Lower lobe of right lung (tissue), 2 donors: Measurements from ENCODE around the gene UBASH3B. TPM values are rescaled to one million over a fixed set of nuclear protein-coding genes. Genes with fewer than 3 reads are reported as not detected.
"Not testable (repeated sequence)": the region's sequence is repeated elsewhere in the genome, so short reads cannot be mapped to it uniquely, and the experiment has no call there.

ENCODE experiments used
- ATAC-seq, 2 donors: fragments of 200-7000 bp; cut with Tn5 transposase; one replicate each; pipeline ENCODE4 v1.9.1; 2020 to 2022; ENCODE audit warnings: mild to moderate bottlenecking in 2 of 2, moderate library complexity in 2 of 2
- DNase-seq: peaks from one replicate; pipeline ENCODE4 v3.0.0-alpha.2; 2020
- H3K27ac ChIP-seq: fragments of 200-600 bp; one replicate; pipeline ENCODE4 v1.8.0; 2022
- H3K27me3 ChIP-seq: fragments of 200-600 bp; one replicate; pipeline ENCODE4 v1.8.0; 2022; ENCODE audit warnings: low read depth
- H3K36me3 ChIP-seq: fragments of 200-600 bp; one replicate; pipeline ENCODE4 v1.8.0; 2022; ENCODE audit warnings: mild to moderate bottlenecking
- H3K4me1 ChIP-seq: fragments of 200-600 bp; one replicate; pipeline ENCODE4 v1.8.0; 2022
- H3K4me3 ChIP-seq: fragments of 200-600 bp; one replicate; pipeline ENCODE4 v1.8.0; 2022; ENCODE audit warnings: mild to moderate bottlenecking
- H3K9me3 ChIP-seq: fragments of 200-600 bp; one replicate; pipeline ENCODE4 v1.8.0; 2022
- intact Hi-C: fragments of 100-400 bp; cut with DNase I; formaldehyde crosslinking; loops from one replicate; pipeline ENCODE4 v1.11.0; 2022
- total RNA-seq: library from RNA; stranded (reverse); fragmentation: NEBNext Ultra II Directional; extraction: Animal tissue kit (Norgen Biotek cat#: 25700); gene quantifications from one replicate; pipeline ENCODE4 v1.2.1, GENCODE V29; 2021
- TF ChIP-seq, protein P1 (sequence below): fragments of 200-600 bp; IDR thresholded peaks from one replicate; pipeline ENCODE4 v1.8.0; 2022; ENCODE audit warnings: antibody characterized with exemption, mild to moderate bottlenecking
- donor health status: DM: no; HTN: yes; CAD: no; lungs with severe emphysema.

The UBASH3B gene
- total RNA-seq, 1 donor from 2014 or later: 64.7 TPM

DNA sequence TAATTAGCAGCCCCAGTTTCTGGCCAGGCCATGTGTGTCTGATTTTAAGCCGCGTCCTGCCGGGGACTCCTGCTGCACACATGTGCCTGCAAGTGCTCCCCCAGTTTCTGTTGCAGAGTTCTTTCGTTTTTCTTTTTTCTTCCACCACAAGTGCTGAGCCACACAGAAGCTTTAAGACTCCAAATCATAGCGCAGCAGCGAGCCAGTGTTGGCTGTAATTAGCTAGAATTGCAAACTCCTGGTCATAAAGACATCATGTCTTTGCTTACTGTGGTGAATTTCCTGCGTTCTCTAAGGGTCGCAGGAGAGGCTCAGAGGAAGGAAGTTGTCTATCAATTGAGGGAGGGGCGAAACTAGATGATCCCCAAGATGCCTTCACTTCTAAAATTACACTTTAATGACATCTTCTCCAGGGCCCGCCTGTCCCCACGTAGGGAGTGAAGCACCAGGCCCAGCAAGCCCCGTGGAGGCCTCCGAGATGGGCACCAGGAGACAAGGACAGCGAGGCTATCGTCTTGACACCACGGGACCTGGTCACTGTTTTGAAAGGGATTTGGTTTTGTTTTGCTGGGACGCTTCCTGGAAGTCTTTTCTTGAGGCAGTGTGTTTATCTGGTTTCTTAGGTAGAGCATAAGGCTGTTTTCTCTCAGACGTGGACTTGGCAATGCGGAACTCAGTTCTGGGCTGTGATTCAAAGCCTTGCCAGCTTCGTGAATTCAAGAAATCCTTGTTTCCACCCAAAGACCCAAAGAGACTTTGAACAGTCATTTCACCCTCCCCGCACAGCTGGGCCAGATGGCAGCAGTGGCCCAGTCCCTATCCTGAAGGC lies 71.8 kb downstream of the UBASH3B start:
- Histone ChIP-seq H3K27me3 (no peaks in the 10 kb centered on the region), H3K36me3 (no peaks in the 10 kb centered on the region), H3K4me3 (peak overlapping the region; percentile 7), H3K9me3 (no peaks in the 10 kb centered on the region), H3K4me1 (peaks cover 32% of the 10 kb centered on the region), H3K27ac (peak overlapping the region; percentile 73)
- peak in 1 of 2 donors; percentile 27 for ATAC-seq
- TF ChIP-seq, protein P1, sequence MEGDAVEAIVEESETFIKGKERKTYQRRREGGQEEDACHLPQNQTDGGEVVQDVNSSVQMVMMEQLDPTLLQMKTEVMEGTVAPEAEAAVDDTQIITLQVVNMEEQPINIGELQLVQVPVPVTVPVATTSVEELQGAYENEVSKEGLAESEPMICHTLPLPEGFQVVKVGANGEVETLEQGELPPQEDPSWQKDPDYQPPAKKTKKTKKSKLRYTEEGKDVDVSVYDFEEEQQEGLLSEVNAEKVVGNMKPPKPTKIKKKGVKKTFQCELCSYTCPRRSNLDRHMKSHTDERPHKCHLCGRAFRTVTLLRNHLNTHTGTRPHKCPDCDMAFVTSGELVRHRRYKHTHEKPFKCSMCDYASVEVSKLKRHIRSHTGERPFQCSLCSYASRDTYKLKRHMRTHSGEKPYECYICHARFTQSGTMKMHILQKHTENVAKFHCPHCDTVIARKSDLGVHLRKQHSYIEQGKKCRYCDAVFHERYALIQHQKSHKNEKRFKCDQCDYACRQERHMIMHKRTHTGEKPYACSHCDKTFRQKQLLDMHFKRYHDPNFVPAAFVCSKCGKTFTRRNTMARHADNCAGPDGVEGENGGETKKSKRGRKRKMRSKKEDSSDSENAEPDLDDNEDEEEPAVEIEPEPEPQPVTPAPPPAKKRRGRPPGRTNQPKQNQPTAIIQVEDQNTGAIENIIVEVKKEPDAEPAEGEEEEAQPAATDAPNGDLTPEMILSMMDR: no peak
- intact Hi-C loops: no loop called here
- no peak for DNase-seq

- H3K36me3 ChIP-seq: no peaks in the 10 kb centered on the region
- H3K27me3 ChIP-seq: no peaks in the 10 kb centered on the region
- no peak for ATAC-seq
- TF ChIP-seq, protein P1: no peak
- no peaks in the 10 kb centered on the region for H3K9me3 ChIP-seq
- peaks cover 42% of the 10 kb centered on the region for H3K4me1 ChIP-seq
- intact Hi-C loops: no loop called here
- H3K4me3 ChIP-seq: no peak overlapping the region
- H3K27ac ChIP-seq: peak overlapping the region; percentile 73
- DNase-seq: no peak
Observed at GRCh38 chr11:122728561-122728960, 73.0 kb downstream of the UBASH3B start.

GRCh38 chr11:122729139-122729538 lies 73.6 kb downstream of the UBASH3B start:
- intact Hi-C loops: no loop called here

GRCh38 chr11:122730694-122731093 lies 75.2 kb downstream of the UBASH3B start:
- ATAC-seq, H3K27ac ChIP-seq, H3K36me3 ChIP-seq, H3K27me3 ChIP-seq, DNase-seq, H3K9me3 ChIP-seq, intact Hi-C loops, H3K4me3 ChIP-seq: not testable (repeated sequence)
- peaks cover 59% of the 10 kb centered on the region for H3K4me1 ChIP-seq

More at GRCh38 chr11:122729139-122729538, 73.6 kb downstream of the UBASH3B start:
- no peak for DNase-seq
- Histone ChIP-seq H3K9me3 (no peaks in the 10 kb centered on the region), H3K27me3 (no peaks in the 10 kb centered on the region), H3K4me3 (no peak overlapping the region), H3K36me3 (no peaks in the 10 kb centered on the region), H3K27ac (no peak overlapping the region), H3K4me1 (peaks cover 47% of the 10 kb centered on the region)
- TF ChIP-seq, protein P1: no peak
- no peak for ATAC-seq

DNA sequence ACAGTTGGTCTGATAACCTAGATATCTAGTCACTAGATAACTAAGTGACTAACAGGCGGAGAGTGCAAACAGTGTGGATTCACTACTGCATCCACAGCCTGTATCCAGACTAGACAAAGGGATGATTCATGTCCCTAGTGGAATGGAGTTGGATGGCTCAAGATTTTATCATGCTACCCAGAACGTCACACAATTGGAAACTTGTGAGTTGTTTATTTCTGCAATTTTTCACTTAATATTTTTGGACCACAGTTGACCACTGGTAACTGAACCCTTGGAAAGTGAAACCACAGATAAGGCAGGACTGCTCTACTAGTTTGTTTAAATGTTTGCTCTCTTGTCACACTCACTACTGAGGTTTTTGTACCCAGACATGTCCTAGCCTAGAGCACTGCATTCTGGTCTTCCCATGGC lies 76.0 kb downstream of the UBASH3B start:
- no peaks in the 10 kb centered on the region for H3K27me3 ChIP-seq
- intact Hi-C loops: no loop called here
- no peak for ATAC-seq
- no peaks in the 10 kb centered on the region for H3K36me3 ChIP-seq
- no peak overlapping the region for H3K27ac ChIP-seq
- no peak overlapping the region for H3K4me3 ChIP-seq
- TF ChIP-seq, protein P1: no peak
- no peak for DNase-seq
- no peaks in the 10 kb centered on the region for H3K9me3 ChIP-seq
- H3K4me1 ChIP-seq: peaks cover 55% of the 10 kb centered on the region
